ENCODE results near the gene RHBDF2.

- TF ChIP-seq CTCF (IDR thresholded peaks at IDR 0.05; ENCODE audit: poor library complexity) (no peak), EZH2phosphoT487 (IDR thresholded peaks at IDR 0.05; ENCODE audit: low read depth, severe bottlenecking, unreplicated experiment) (no peak), EZH2 (IDR thresholded peaks at IDR 0.05; ENCODE audit: borderline replicate concordance) (no peak)
Measured at GRCh38 chr17:76484228-76484725, 16.9 kb downstream of the RHBDF2 start.
